Forelimb muscle (tissue), 1 donor: ENCODE results near the gene ZNF500. TPM values are rescaled to one million over a fixed set of nuclear protein-coding genes. Genes with fewer than 3 reads are reported as not detected.

Experiments used
- DNase-seq: peaks from one replicate; pipeline ENCODE4 v3.0.0-alpha.2; 2013; ENCODE audit warnings: low read depth
- polyA plus RNA-seq: library from polyadenylated mRNA; unstranded; fragments of 120-200 nt; gene quantifications from one replicate; pipeline ENCODE4 v1.2.1, GENCODE V29; 2013; ENCODE audit not compliant: insufficient read length

Gene ZNF500
- polyA plus RNA-seq, 1 donor = 8.7 TPM

GRCh38 chr16:4772351-4772750 lies 5.4 kb upstream of the ZNF500 start:
- DNase-seq = no peak

- DNase-seq = no peak
Observed at GRCh38 chr16:4771646-4772045, 4.7 kb upstream of the ZNF500 start.

GRCh38 chr16:4769306-4769638 lies 2.3 kb upstream of the ZNF500 start:
- no peak for DNase-seq

GRCh38 chr16:4768549-4769305 lies 1.8 kb upstream of the ZNF500 start:
- DNase-seq = peak; percentile 85

- no peak for DNase-seq
Observed at GRCh38 chr16:4767872-4768548, 1.0 kb upstream of the ZNF500 start.

- no peak for DNase-seq
Observed at GRCh38 chr16:4765511-4766474, 1.2 kb downstream of the ZNF500 start.

GRCh38 chr16:4763791-4764190 lies 3.2 kb downstream of the ZNF500 start:
- no peak for DNase-seq

GRCh38 chr16:4762205-4762604 lies 4.8 kb downstream of the ZNF500 start:
- DNase-seq = no peak

- no peak for DNase-seq
Observed at GRCh38 chr16:4760221-4760910, 6.6 kb downstream of the ZNF500 start.

- DNase-seq = no peak
Observed at GRCh38 chr16:4755687-4756086, 11.3 kb downstream of the ZNF500 start.

GRCh38 chr16:4754865-4755264 lies 12.1 kb downstream of the ZNF500 start:
- no peak for DNase-seq

GRCh38 chr16:4753227-4753626 lies 13.7 kb downstream of the ZNF500 start:
- DNase-seq = no peak

GRCh38 chr16:4752351-4753100 lies 14.4 kb downstream of the ZNF500 start:
- no peak for DNase-seq

- DNase-seq = no peak
Observed at GRCh38 chr16:4750896-4751295, 16.1 kb downstream of the ZNF500 start.

GRCh38 chr16:4749700-4750257 lies 17.2 kb downstream of the ZNF500 start:
- DNase-seq = no peak

GRCh38 chr16:4748682-4749411 lies 18.1 kb downstream of the ZNF500 start:
- DNase-seq = no peak

- DNase-seq = no peak
Observed at GRCh38 chr16:4747906-4748681, 18.9 kb downstream of the ZNF500 start.

- DNase-seq = no peak
Observed at GRCh38 chr16:4746991-4747574, 19.9 kb downstream of the ZNF500 start.

- no peak for DNase-seq
Observed at GRCh38 chr16:4746215-4746614, 20.7 kb downstream of the ZNF500 start.
